ENCODE measurements around the gene CDCA8. TPM values are rescaled to one million over a fixed set of nuclear protein-coding genes. Genes with fewer than 3 reads are reported as not detected.

The CDCA8 gene
- total and polyA plus RNA-seq, 2 of the 13 experiments (the other 11 are each of a cell fraction or from before 2014, with no cell fraction given), result 24.1 to 38.6 TPM

GRCh38 chr1:37692078-37692833 is at the start of gene CDCA8 (continued):
- TF ChIP-seq SIN3A (IDR thresholded peaks at IDR 0.05; ENCODE audit: borderline replicate concordance, low read depth, low read length), result peak; percentile 99; the same call in 1 of the 2 replicates
- TF ChIP-seq E2F1 (CRISPR knock-in tag; IDR thresholded peaks at IDR 0.05), result peak; percentile 71; the same call in 1 of the 2 replicates
- no peak for TF ChIP-seq ZNF672 (CRISPR knock-in tag; IDR thresholded peaks at IDR 0.05)
- TF ChIP-seq ZFP36L1 (CRISPR knock-in tag; IDR thresholded peaks at IDR 0.05), result peak; percentile 84; the same call in 1 of the 2 replicates
- 0 out of 2 replicates have a peak, but pooled peaks have one; percentile 40 for TF ChIP-seq ERF (CRISPR knock-in tag; IDR thresholded peaks at IDR 0.05)
- peak; percentile 89 for TF ChIP-seq KMT2A (CRISPR knock-in tag; IDR thresholded peaks at IDR 0.05)
- TF ChIP-seq MAF1 (CRISPR knock-in tag; IDR thresholded peaks at IDR 0.05; ENCODE audit: borderline replicate concordance), result no peak
- TF ChIP-seq HOXA3 (CRISPR knock-in tag; IDR thresholded peaks at IDR 0.05), result peak; percentile 79
- peak; percentile 57 for TF ChIP-seq TEAD3 (CRISPR knock-in tag; optimal IDR thresholded peaks at IDR 0.05; ENCODE audit: borderline replicate concordance)
- TF ChIP-seq ZNF773 (CRISPR knock-in tag; IDR thresholded peaks at IDR 0.05; ENCODE audit: borderline replicate concordance), result peak; percentile 49; the same call in 1 of the 2 replicates
- TF ChIP-seq ZNF30 (CRISPR knock-in tag; IDR thresholded peaks at IDR 0.05), result no peak
- no peak for TF ChIP-seq ISX (CRISPR knock-in tag; conservative IDR thresholded peaks at IDR 0.05)
- TF ChIP-seq ZNF687 (CRISPR knock-in tag; IDR thresholded peaks at IDR 0.05), result peak; percentile 71
- TF ChIP-seq HNF1B (CRISPR knock-in tag; IDR thresholded peaks at IDR 0.05), result peak; percentile 65; the same call in 1 of the 2 replicates
- TF ChIP-seq ZNF275 (CRISPR knock-in tag; IDR thresholded peaks at IDR 0.05; ENCODE audit: borderline replicate concordance), result 0 out of 2 replicates have a peak, but pooled peaks have one; percentile 37
- peak; percentile 93 for TF ChIP-seq GABPB1 (CRISPR knock-in tag; IDR thresholded peaks at IDR 0.05)
- no peak for TF ChIP-seq ARNT (IDR thresholded peaks at IDR 0.05)
- TF ChIP-seq ZNF362 (CRISPR knock-in tag; IDR thresholded peaks at IDR 0.05; ENCODE audit: borderline replicate concordance), result no peak
- peak; percentile 99 for TF ChIP-seq SIN3B (IDR thresholded peaks at IDR 0.05; ENCODE audit: low read length)
- TF ChIP-seq IRF2 (CRISPR knock-in tag; IDR thresholded peaks at IDR 0.05), result 0 out of 2 replicates have a peak, but pooled peaks have one; percentile 43
- 0 out of 2 replicates have a peak, but pooled peaks have one; percentile 25 for TF ChIP-seq ZNF253 (CRISPR knock-in tag; IDR thresholded peaks at IDR 0.05; ENCODE audit: borderline replicate concordance)

Data from HepG2 (cell line).